ENCODE results near the gene GBA3.

- TF ChIP-seq CTCF (conservative IDR thresholded peaks at IDR 0.05; ENCODE audit: low read depth in 2 of 2) = no peak
- no peak for TF ChIP-seq EZH2 (IDR thresholded peaks at IDR 0.05; ENCODE audit: low read depth, unreplicated experiment)
- TF ChIP-seq REST (IDR thresholded peaks at IDR 0.05; ENCODE audit: unreplicated experiment) = no peak
- no peak for TF ChIP-seq EZH2phosphoT487 (IDR thresholded peaks at IDR 0.05; ENCODE audit: unreplicated experiment)
- TF ChIP-seq POLR2AphosphoS5 (IDR thresholded peaks at IDR 0.05; ENCODE audit: low read depth) = no peak
- TF ChIP-seq CREB1 (CRISPR knock-in tag; IDR thresholded peaks at IDR 0.05; ENCODE audit: low read depth) = no peak
- TF ChIP-seq ETS1 (IDR thresholded peaks at IDR 0.05) = no peak
- TF ChIP-seq JUNB (IDR thresholded peaks at IDR 0.05; ENCODE audit: unreplicated experiment) = no peak
- no peak for TF ChIP-seq ZNF114 (CRISPR knock-in tag; IDR thresholded peaks at IDR 0.05)
- no peak for TF ChIP-seq ZNF331 (CRISPR knock-in tag; IDR thresholded peaks at IDR 0.05; ENCODE audit: low read depth)
Observed at GRCh38 chr4:22744478-22745062, 51.8 kb downstream of the GBA3 start.
